GM12878 (cell line): Measurements from ENCODE around the gene NAGK. TPM values are rescaled to one million over a fixed set of nuclear protein-coding genes. Genes with fewer than 3 reads are reported as not detected.

Source experiments
- ATF7 ChIP-seq: fragments of 450-650 bp; IDR thresholded peaks from 2 replicates; pipeline ENCODE4 v1.6.1; 2016; ENCODE audit warnings: low read depth, mild to moderate bottlenecking
- IKZF1 ChIP-seq: fragments of 450-650 bp; conservative IDR thresholded peaks from 2 replicates; pipeline ENCODE4 v1.6.1; 2017; ENCODE audit warnings: antibody characterized with exemption, mild to moderate bottlenecking
- MEF2A ChIP-seq: IDR thresholded peaks from 2 replicates; pipeline ENCODE4 v1.6.1; 2011; ENCODE audit warnings: low read depth, mild to moderate bottlenecking, low read length, moderate library complexity; ENCODE audit not compliant: insufficient read depth
- PAX5 ChIP-seq: IDR thresholded peaks from 2 replicates; pipeline ENCODE4 v1.6.1; 2011; ENCODE audit warnings: low read depth, low read length, borderline replicate concordance
- POU2F2 ChIP-seq: IDR thresholded peaks from 3 replicates; pipeline ENCODE4 v1.6.1; 2011; ENCODE audit warnings: low read depth, mild to moderate bottlenecking, low read length, borderline replicate concordance
- RAD21 ChIP-seq: IDR thresholded peaks from 2 replicates; pipeline ENCODE4 v1.6.1; 2011; ENCODE audit warnings: mild to moderate bottlenecking, low read depth, low read length, moderate library complexity; ENCODE audit not compliant: insufficient read depth
- SMAD1 ChIP-seq: fragments of 450-650 bp; IDR thresholded peaks from 2 replicates; pipeline ENCODE4 v1.6.1; 2018; ENCODE audit warnings: mild to moderate bottlenecking, low read depth; ENCODE audit not compliant: partially characterized antibody
- SMC3 ChIP-seq: IDR thresholded peaks from 2 replicates; pipeline ENCODE4 v1.6.1; 2011; ENCODE audit warnings: low read length, improper control_type of control experiment, borderline replicate concordance
- polyA plus RNA-seq, 11 experiments: library from polyadenylated mRNA; depleted of rRNA in 4 of 11; unstranded in 6 of 11; stranded (reverse) in 5 of 11; fragments of >200 nt; fragmentation: Nextera tagmentation in 4 of 11; fragmentation: Illumina TruSeq in 1 of 11; extraction: Ambion mirVana in 4 of 11; extraction: Trizol in 1 of 11; gene quantifications; 1 replicate in 1 of 11; 2 replicates in 10 of 11; pipeline versions ENCODE4 v1.2.1 to v1.2.3, GENCODE V29; 2011 to 2016; ENCODE audit warnings: inconsistent platforms in 2 of 11, missing spikeins in 2 of 11, low read depth in 1 of 11
- total RNA-seq, 4 experiments: library from RNA; depleted of rRNA in 3 of 4; stranded (reverse); fragments of >200 nt in 3 of 4; fragmentation: Illumina TruSeq in 1 of 4; extraction: Trizol in 1 of 4; gene quantifications; 2 replicates each; pipeline versions ENCODE4 v1.2.1 to v1.2.3, GENCODE V29; 2013 to 2021
- TF ChIP-seq, protein P1 (sequence below), 3 experiments: IDR thresholded peaks in 2 of 3; conservative IDR thresholded peaks in 1 of 3; 2 replicates each; pipeline ENCODE4 v1.5.1; 2011; ENCODE audit warnings: low read depth in 3 of 3, low read length in 3 of 3, mild to moderate bottlenecking in 3 of 3, control low read depth in 2 of 3, moderate library complexity in 2 of 3, inconsistent platforms in 1 of 3, mixed read lengths in 1 of 3; ENCODE audit not compliant: control insufficient read depth in 2 of 3, insufficient read depth in 1 of 3; ENCODE audit errors: extremely low read depth in 1 of 3
- TF ChIP-seq, protein P2 (sequence below): fragments of 450-650 bp; IDR thresholded peaks from 2 replicates; pipeline ENCODE4 v1.6.1; 2017; ENCODE audit warnings: mild to moderate bottlenecking, moderate library complexity
- TF ChIP-seq, protein P3 (sequence below): fragments of 450-650 bp; IDR thresholded peaks from 2 replicates; pipeline ENCODE4 v1.6.1; 2017; ENCODE audit warnings: mild to moderate bottlenecking, low read depth, inconsistent platforms; ENCODE audit not compliant: poor library complexity, severe bottlenecking

Gene NAGK
- total and polyA plus RNA-seq, 10 of the 15 experiments (the other 5 are each of a cell fraction or from before 2014, with no cell fraction given), result 67.7 to 137 (median 115) TPM

DNA sequence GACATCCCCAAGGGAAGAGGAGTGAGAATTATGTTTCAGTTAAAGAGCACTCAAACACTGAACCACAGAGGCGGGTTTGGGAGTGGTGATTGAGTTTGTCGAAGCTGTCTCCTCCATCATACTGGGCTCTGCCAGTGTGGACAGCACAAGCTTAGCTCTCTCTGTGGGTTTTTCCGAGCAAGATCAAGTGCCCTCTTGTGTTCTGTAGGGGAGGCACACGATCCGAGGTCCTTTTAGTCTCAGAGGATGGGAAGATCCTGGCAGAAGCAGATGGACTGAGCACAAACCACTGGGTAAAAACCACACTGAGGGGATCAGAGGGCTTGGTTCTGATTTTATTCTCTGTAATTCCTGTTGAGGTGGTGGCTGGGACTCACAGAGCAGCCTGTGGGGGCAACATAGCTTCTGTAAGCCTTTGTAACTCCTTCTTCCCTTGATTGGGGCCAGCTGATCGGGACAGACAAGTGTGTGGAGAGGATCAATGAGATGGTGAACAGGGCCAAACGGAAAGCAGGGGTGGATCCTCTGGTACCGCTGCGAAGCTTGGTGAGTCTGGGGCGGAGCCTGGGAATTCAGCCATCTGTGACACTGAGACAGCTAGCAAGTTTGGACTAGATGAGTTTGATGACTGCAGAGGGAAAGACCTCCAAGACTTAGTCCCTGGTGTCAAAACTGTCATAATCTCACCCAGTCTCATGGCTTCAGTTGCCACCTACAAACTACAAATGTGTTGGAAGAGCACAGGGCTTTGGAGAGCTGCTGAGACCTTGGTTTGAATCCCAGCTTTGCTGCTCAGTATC is 2.0 kb downstream of the NAGK start (continued):
- TF ChIP-seq POU2F2, result peak; percentile 48; the same call in 1 of the 3 replicates
- no peak for TF ChIP-seq MEF2A
- TF ChIP-seq ATF7, result no peak
- TF ChIP-seq, protein P1, sequence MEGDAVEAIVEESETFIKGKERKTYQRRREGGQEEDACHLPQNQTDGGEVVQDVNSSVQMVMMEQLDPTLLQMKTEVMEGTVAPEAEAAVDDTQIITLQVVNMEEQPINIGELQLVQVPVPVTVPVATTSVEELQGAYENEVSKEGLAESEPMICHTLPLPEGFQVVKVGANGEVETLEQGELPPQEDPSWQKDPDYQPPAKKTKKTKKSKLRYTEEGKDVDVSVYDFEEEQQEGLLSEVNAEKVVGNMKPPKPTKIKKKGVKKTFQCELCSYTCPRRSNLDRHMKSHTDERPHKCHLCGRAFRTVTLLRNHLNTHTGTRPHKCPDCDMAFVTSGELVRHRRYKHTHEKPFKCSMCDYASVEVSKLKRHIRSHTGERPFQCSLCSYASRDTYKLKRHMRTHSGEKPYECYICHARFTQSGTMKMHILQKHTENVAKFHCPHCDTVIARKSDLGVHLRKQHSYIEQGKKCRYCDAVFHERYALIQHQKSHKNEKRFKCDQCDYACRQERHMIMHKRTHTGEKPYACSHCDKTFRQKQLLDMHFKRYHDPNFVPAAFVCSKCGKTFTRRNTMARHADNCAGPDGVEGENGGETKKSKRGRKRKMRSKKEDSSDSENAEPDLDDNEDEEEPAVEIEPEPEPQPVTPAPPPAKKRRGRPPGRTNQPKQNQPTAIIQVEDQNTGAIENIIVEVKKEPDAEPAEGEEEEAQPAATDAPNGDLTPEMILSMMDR (IDR thresholded peaks at IDR 0.05 in 2 of 3, conservative IDR thresholded peaks at IDR 0.05 in 1 of 3; ENCODE audit: control insufficient read depth in 2 of 3, extremely low read depth in 1 of 3, insufficient read depth in 1 of 3, low read depth in 3 of 3, low read length in 3 of 3), result peak; percentile 50 to 60 (median 59)
- TF ChIP-seq RAD21, result peak; percentile 53
- peak; percentile 33; the same call in 1 of the 2 replicates for TF ChIP-seq SMC3
- no peak for TF ChIP-seq SMAD1
- TF ChIP-seq PAX5, result peak; percentile 91
- peak; percentile 32; the same call in 1 of the 2 replicates for TF ChIP-seq IKZF1
- TF ChIP-seq, protein P2, sequence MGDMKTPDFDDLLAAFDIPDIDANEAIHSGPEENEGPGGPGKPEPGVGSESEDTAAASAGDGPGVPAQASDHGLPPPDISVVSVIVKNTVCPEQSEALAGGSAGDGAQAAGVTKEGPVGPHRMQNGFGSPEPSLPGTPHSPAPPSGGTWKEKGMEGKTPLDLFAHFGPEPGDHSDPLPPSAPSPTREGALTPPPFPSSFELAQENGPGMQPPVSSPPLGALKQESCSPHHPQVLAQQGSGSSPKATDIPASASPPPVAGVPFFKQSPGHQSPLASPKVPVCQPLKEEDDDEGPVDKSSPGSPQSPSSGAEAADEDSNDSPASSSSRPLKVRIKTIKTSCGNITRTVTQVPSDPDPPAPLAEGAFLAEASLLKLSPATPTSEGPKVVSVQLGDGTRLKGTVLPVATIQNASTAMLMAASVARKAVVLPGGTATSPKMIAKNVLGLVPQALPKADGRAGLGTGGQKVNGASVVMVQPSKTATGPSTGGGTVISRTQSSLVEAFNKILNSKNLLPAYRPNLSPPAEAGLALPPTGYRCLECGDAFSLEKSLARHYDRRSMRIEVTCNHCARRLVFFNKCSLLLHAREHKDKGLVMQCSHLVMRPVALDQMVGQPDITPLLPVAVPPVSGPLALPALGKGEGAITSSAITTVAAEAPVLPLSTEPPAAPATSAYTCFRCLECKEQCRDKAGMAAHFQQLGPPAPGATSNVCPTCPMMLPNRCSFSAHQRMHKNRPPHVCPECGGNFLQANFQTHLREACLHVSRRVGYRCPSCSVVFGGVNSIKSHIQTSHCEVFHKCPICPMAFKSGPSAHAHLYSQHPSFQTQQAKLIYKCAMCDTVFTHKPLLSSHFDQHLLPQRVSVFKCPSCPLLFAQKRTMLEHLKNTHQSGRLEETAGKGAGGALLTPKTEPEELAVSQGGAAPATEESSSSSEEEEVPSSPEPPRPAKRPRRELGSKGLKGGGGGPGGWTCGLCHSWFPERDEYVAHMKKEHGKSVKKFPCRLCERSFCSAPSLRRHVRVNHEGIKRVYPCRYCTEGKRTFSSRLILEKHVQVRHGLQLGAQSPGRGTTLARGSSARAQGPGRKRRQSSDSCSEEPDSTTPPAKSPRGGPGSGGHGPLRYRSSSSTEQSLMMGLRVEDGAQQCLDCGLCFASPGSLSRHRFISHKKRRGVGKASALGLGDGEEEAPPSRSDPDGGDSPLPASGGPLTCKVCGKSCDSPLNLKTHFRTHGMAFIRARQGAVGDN, result 0 out of 2 replicates have a peak, but pooled peaks have one; percentile 8
- TF ChIP-seq, protein P3, sequence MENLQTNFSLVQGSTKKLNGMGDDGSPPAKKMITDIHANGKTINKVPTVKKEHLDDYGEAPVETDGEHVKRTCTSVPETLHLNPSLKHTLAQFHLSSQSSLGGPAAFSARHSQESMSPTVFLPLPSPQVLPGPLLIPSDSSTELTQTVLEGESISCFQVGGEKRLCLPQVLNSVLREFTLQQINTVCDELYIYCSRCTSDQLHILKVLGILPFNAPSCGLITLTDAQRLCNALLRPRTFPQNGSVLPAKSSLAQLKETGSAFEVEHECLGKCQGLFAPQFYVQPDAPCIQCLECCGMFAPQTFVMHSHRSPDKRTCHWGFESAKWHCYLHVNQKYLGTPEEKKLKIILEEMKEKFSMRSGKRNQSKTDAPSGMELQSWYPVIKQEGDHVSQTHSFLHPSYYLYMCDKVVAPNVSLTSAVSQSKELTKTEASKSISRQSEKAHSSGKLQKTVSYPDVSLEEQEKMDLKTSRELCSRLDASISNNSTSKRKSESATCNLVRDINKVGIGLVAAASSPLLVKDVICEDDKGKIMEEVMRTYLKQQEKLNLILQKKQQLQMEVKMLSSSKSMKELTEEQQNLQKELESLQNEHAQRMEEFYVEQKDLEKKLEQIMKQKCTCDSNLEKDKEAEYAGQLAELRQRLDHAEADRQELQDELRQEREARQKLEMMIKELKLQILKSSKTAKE, result peak; percentile 7
